ENCODE measurements around the gene CLK1. TPM values are rescaled to one million over a fixed set of nuclear protein-coding genes. Genes with fewer than 3 reads are reported as not detected.

Gene CLK1
- total and polyA plus RNA-seq, 2 of the 8 experiments (the other 6 are each of a cell fraction or from before 2014, with no cell fraction given): 22.3 to 35.2 TPM

GRCh38 chr2:200829258-200829655 is 35.2 kb downstream of the CLK1 start:
- FAIRE-seq: no peak
- CTCF ChIA-PET (ENCODE audit: partially characterized antibody): interaction anchor here (0.6 to 2.1 kb wide), 3 partner anchors 10 to 21 kb away, joined by 3 to 7 read pairs (median 5); no protein-coding TSS in a partner anchor
- POLR2A ChIA-PET (ENCODE audit: partially characterized antibody): interaction anchor here (0.7 to 3.4 kb wide), 8 partner anchors 10 to 35 kb away, joined by 3 to 26 read pairs (median 8); partner anchors contain the start of gene CLK1

More at GRCh38 chr2:200829258-200829655, 35.2 kb downstream of the CLK1 start:
- Histone ChIP-seq H3K23me2 (ENCODE audit: low read depth, low read length) (no peaks in the 10 kb centered on the region), H2AK5ac (ENCODE audit: low read depth, low read length) (no peak overlapping the region), H3K36me3 (ENCODE audit: control insufficient read depth in 2 of 4, insufficient read depth in 4 of 4, low read length in 3 of 4) (no peaks in the 10 kb centered on the region; a peak in 1 of 8 replicates), H3K79me1 (ENCODE audit: low read depth, low read length) (no peaks in the 10 kb centered on the region), H2BK12ac (ENCODE audit: low read depth, low read length) (no peak overlapping the region), H3K27me3 (replicated peaks in 1 of 4; ENCODE audit: control insufficient read depth in 3 of 4, extremely low read depth in 1 of 4, insufficient read depth in 3 of 4, low read length in 3 of 4) (no peaks in the 10 kb centered on the region), H2BK5ac (ENCODE audit: low read depth, low read length) (no peak overlapping the region), H3K9me3 (ENCODE audit: insufficient read depth in 2 of 2, low read depth in 1 of 2, low read length in 1 of 2) (no peaks in the 10 kb centered on the region), H3K14ac (ENCODE audit: insufficient read length) (no peak overlapping the region), H4K91ac (replicated peaks; ENCODE audit: insufficient read length, low read length) (no peak overlapping the region), H3K4ac (replicated peaks; ENCODE audit: insufficient read length, low read depth, low read length) (no peak overlapping the region), H3K18ac (ENCODE audit: extremely low read depth, low read length) (no peak overlapping the region), H3K4me1 (replicated peaks in 1 of 4; ENCODE audit: control insufficient read depth in 3 of 4, insufficient read depth in 4 of 4, low read length in 3 of 4) (no peaks in the 10 kb centered on the region), H3K4me2 (ENCODE audit: insufficient read depth in 1 of 2, low read depth in 2 of 2, low read length in 2 of 2) (no peak overlapping the region), H2BK15ac (ENCODE audit: low read length) (no peak overlapping the region), H3K4me3 (ENCODE audit: extremely low read depth in 1 of 4, insufficient read depth in 2 of 4, low read depth in 3 of 4, low read length in 4 of 4) (no peak overlapping the region), H4K20me1 (replicated peaks in 1 of 2; ENCODE audit: control insufficient read depth in 1 of 2, insufficient read depth in 2 of 2, low read length in 2 of 2) (no peaks in the 10 kb centered on the region), H4K5ac (ENCODE audit: insufficient read length, low read depth, low read length) (no peak overlapping the region), H3K27ac (ENCODE audit: low read depth, low read length) (no peak overlapping the region), H2BK120ac (replicated peaks; ENCODE audit: low read depth, low read length) (no peak overlapping the region), H2AFZ (ENCODE audit: low read length) (no peak overlapping the region), H3K23ac (ENCODE audit: insufficient read length) (no peak overlapping the region), H3K9ac (replicated peaks in 1 of 4; ENCODE audit: extremely low read depth in 1 of 4, low read depth in 3 of 4, low read length in 3 of 4) (no peak overlapping the region), H3K56ac (replicated peaks; ENCODE audit: insufficient read length, low read depth, low read length) (no peak overlapping the region), H4K8ac (ENCODE audit: extremely low read depth, insufficient read depth, low read length) (no peak overlapping the region), H2BK20ac (ENCODE audit: low read length) (no peak overlapping the region), H3K79me2 (ENCODE audit: control insufficient read depth in 1 of 2, insufficient read depth in 2 of 2, low read length in 2 of 2) (no peaks in the 10 kb centered on the region)
- WGBS, 2 experiments (ENCODE audit: extremely low coverage in 1 of 2, insufficient coverage in 1 of 2, insufficient read length in 1 of 2, insufficient replicate concordance in 2 of 2, low coverage in 1 of 2, low lambda C conversion rate in 2 of 2, missing lambda C conversion rate in 1 of 2): 82% methylated on average over 2 of the region's 2 CpGs; no CpG with 5 or more reads in 1 of the 2 experiments
- TF ChIP-seq SUZ12 (IDR thresholded peaks at IDR 0.05; ENCODE audit: low read length) (no peak), POLR2A (IDR thresholded peaks at IDR 0.05; ENCODE audit: control extremely low read depth in 1 of 2, low read depth in 2 of 2, low read length in 2 of 2) (0 out of 3 replicates have a peak, but pooled peaks of 1 of the 2 experiments have one; percentile 7)
- no peak for DNase-seq (ENCODE audit: low read depth in 1 of 2, low spot score in 2 of 2)

All from H1 (cell line).